ENCODE measurements around the gene TWF1. TPM values are rescaled to one million over a fixed set of nuclear protein-coding genes. Genes with fewer than 3 reads are reported as not detected.
A peak's percentile ranks its signal among the peaks of the same experiment; 100 is the strongest.

TWF1 gene
- total and polyA plus RNA-seq, 2 of the 8 experiments (the other 6 are each of a cell fraction or from before 2014, with no cell fraction given), result 7.6 to 27.9 TPM

- no peaks in the 10 kb centered on the region for H4K20me1 ChIP-seq (replicated peaks in 1 of 2; ENCODE audit: control insufficient read depth in 1 of 2, insufficient read depth in 2 of 2, low read length in 2 of 2)
- no peak overlapping the region for H2BK20ac ChIP-seq (ENCODE audit: low read length)
- H3K79me2 ChIP-seq (ENCODE audit: control insufficient read depth in 1 of 2, insufficient read depth in 2 of 2, low read length in 2 of 2), result peaks cover 0 to 25% of the 10 kb centered on the region in 2 experiments; a peak in 2 of 4 replicates
- DNase-seq (ENCODE audit: low read depth in 1 of 2, low spot score in 2 of 2) (no peak), FAIRE-seq (no peak)
- H3K27me3 ChIP-seq (replicated peaks in 1 of 4; ENCODE audit: control insufficient read depth in 3 of 4, extremely low read depth in 1 of 4, insufficient read depth in 3 of 4, low read length in 3 of 4), result no peaks in the 10 kb centered on the region
- H3K14ac ChIP-seq (ENCODE audit: insufficient read length), result no peak overlapping the region
- ChIA-PET CTCF (ENCODE audit: partially characterized antibody) (interaction anchor here (0.6 to 3.9 kb wide), 4 partner anchors 9 to 1782 kb away, joined by 3 to 28 read pairs (median 4); no protein-coding TSS in a partner anchor), POLR2A (ENCODE audit: partially characterized antibody) (interaction anchor here (1.2 to 3.3 kb wide), 4 partner anchors 8 to 51 kb away, joined by 3 to 24 read pairs (median 13); partner anchors contain the start of gene TMEM117)
- no peak overlapping the region for H2AFZ ChIP-seq (ENCODE audit: low read length)
- H4K8ac ChIP-seq (ENCODE audit: extremely low read depth, insufficient read depth, low read length), result no peak overlapping the region
- no peaks in the 10 kb centered on the region for H3K9me3 ChIP-seq (ENCODE audit: insufficient read depth in 2 of 2, low read depth in 1 of 2, low read length in 1 of 2)
- no peak overlapping the region for H2BK12ac ChIP-seq (ENCODE audit: low read depth, low read length)
- no peak overlapping the region for H3K18ac ChIP-seq (ENCODE audit: extremely low read depth, low read length)
- no peak overlapping the region for H2BK5ac ChIP-seq (ENCODE audit: low read depth, low read length)
- no peak overlapping the region for H3K27ac ChIP-seq (ENCODE audit: low read depth, low read length)
- H3K79me1 ChIP-seq (ENCODE audit: low read depth, low read length), result no peaks in the 10 kb centered on the region
- H3K36me3 ChIP-seq (ENCODE audit: control insufficient read depth in 2 of 4, insufficient read depth in 4 of 4, low read length in 3 of 4), result peaks cover 0 to 14% (median 2%) of the 10 kb centered on the region in 4 experiments; a peak in 2 of 8 replicates
- peaks cover 2% of the 10 kb centered on the region; the same call in 1 of the 2 replicates for H3K23me2 ChIP-seq (ENCODE audit: low read depth, low read length)
- no peak overlapping the region for H3K9ac ChIP-seq (replicated peaks in 1 of 4; ENCODE audit: extremely low read depth in 1 of 4, low read depth in 3 of 4, low read length in 3 of 4)
- peak overlapping the region in 1 of 4 experiments; percentile 98; a peak in 1 of 8 replicates for H3K4me3 ChIP-seq (ENCODE audit: extremely low read depth in 1 of 4, insufficient read depth in 2 of 4, low read depth in 3 of 4, low read length in 4 of 4)
- 89% methylated on average over 3 of the region's 3 CpGs; no CpG with 5 or more reads in 1 of the 2 experiments for WGBS, 2 experiments (ENCODE audit: extremely low coverage in 1 of 2, insufficient coverage in 1 of 2, insufficient read length in 1 of 2, insufficient replicate concordance in 2 of 2, low coverage in 1 of 2, low lambda C conversion rate in 2 of 2, missing lambda C conversion rate in 1 of 2)
- no peak overlapping the region for H3K56ac ChIP-seq (replicated peaks; ENCODE audit: insufficient read length, low read depth, low read length)
- no peak for TF ChIP-seq CBX5 (IDR thresholded peaks at IDR 0.05; ENCODE audit: low read depth, low read length)
- TF ChIP-seq JUN (IDR thresholded peaks at IDR 0.05; ENCODE audit: low read depth, low read length), result no peak
- TF ChIP-seq ATF2 (IDR thresholded peaks at IDR 0.05; ENCODE audit: low read length), result no peak
- no peak for TF ChIP-seq EGR1 (IDR thresholded peaks at IDR 0.05; ENCODE audit: borderline replicate concordance, low read depth, low read length)
- no peak for TF ChIP-seq SP2 (IDR thresholded peaks at IDR 0.05; ENCODE audit: low read length)
- no peak for TF ChIP-seq JUND (IDR thresholded peaks at IDR 0.05; ENCODE audit: low read length)
- TF ChIP-seq CTCF (IDR thresholded peaks at IDR 0.05; ENCODE audit: control extremely low read depth in 1 of 3, insufficient read depth in 1 of 3, low read depth in 1 of 3, low read length in 3 of 3), result no peak
- no peak for TF ChIP-seq POLR2A (IDR thresholded peaks at IDR 0.05; ENCODE audit: control extremely low read depth in 1 of 2, low read depth in 2 of 2, low read length in 2 of 2)
- H2BK15ac ChIP-seq (ENCODE audit: low read length), result no peak overlapping the region
- peaks cover 0 to 3% (median 0%) of the 10 kb centered on the region in 4 experiments; a peak in 1 of 7 replicates for H3K4me1 ChIP-seq (replicated peaks in 1 of 4; ENCODE audit: control insufficient read depth in 3 of 4, insufficient read depth in 4 of 4, low read length in 3 of 4)
- no peak overlapping the region for H3K23ac ChIP-seq (ENCODE audit: insufficient read length)
- no peak overlapping the region for H3K4ac ChIP-seq (replicated peaks; ENCODE audit: insufficient read length, low read depth, low read length)
- H2AK5ac ChIP-seq (ENCODE audit: low read depth, low read length), result no peak overlapping the region
- no peak overlapping the region for H4K5ac ChIP-seq (ENCODE audit: insufficient read length, low read depth, low read length)
- no peak overlapping the region for H4K91ac ChIP-seq (replicated peaks; ENCODE audit: insufficient read length, low read length)
- peak overlapping the region in 1 of 2 experiments; percentile 71; a peak in 1 of 4 replicates for H3K4me2 ChIP-seq (ENCODE audit: insufficient read depth in 1 of 2, low read depth in 2 of 2, low read length in 2 of 2)
- no peak overlapping the region for H2BK120ac ChIP-seq (replicated peaks; ENCODE audit: low read depth, low read length)
Measured at GRCh38 chr12:43807386-43807785, 1.3 kb upstream of the TWF1 start.

Measured in H1 (cell line).